ENCODE results near the gene CMKLR1.

Gene CMKLR1

GRCh38 chr12:108333898-108334699 lies 5.0 kb downstream of the CMKLR1 start:
- TF ChIP-seq, protein P1, sequence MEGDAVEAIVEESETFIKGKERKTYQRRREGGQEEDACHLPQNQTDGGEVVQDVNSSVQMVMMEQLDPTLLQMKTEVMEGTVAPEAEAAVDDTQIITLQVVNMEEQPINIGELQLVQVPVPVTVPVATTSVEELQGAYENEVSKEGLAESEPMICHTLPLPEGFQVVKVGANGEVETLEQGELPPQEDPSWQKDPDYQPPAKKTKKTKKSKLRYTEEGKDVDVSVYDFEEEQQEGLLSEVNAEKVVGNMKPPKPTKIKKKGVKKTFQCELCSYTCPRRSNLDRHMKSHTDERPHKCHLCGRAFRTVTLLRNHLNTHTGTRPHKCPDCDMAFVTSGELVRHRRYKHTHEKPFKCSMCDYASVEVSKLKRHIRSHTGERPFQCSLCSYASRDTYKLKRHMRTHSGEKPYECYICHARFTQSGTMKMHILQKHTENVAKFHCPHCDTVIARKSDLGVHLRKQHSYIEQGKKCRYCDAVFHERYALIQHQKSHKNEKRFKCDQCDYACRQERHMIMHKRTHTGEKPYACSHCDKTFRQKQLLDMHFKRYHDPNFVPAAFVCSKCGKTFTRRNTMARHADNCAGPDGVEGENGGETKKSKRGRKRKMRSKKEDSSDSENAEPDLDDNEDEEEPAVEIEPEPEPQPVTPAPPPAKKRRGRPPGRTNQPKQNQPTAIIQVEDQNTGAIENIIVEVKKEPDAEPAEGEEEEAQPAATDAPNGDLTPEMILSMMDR (IDR thresholded peaks at IDR 0.05; ENCODE audit: insufficient read depth, low read length, missing control alignments) = no peak
- no peak overlapping the region for H3K4me3 ChIP-seq (ENCODE audit: low read depth, low read length)
- no peak for DNase-seq (ENCODE audit: low read depth, low spot score)
- POLR2A ChIA-PET = no interaction called here
- CTCF ChIA-PET = no interaction called here

DNA sequence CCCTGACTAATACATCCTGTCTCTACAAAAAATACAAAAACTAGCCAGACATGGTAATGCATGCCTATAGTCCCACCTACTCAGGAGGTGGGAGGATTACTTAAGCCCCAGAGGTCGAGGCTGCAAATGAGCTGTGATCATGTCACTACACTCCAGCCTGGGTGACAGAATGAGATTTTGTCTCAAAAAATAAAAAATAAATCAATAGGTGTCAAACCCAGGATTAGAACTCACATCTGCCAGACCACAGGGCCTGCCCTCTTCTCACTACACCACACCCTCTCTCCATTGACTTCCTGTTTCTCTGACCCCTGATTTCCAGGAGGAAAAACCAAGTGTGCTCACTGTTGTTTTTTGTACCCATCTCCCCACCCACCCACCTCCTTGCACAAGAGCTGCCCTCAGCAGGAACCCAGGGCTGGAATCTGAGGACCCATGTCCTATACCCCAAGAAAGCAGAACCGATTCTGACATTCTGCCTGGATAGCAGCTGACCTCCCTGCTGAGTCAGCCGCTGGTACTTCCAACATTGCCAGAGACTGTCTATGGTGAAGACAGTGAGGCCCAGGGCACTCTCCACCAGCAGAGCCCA lies 6.2 kb downstream of the CMKLR1 start:
- TF ChIP-seq, protein P1 (IDR thresholded peaks at IDR 0.05; ENCODE audit: insufficient read depth, low read length, missing control alignments) = no peak
- no peak overlapping the region for H3K4me3 ChIP-seq (ENCODE audit: low read depth, low read length)
- ChIA-PET CTCF (interaction anchor here (0.7 kb wide), 1 partner anchor 10 kb away, joined by 3 read pairs; no protein-coding TSS in a partner anchor), POLR2A (no interaction called here)
- no peak for DNase-seq (ENCODE audit: low read depth, low spot score)

DNA sequence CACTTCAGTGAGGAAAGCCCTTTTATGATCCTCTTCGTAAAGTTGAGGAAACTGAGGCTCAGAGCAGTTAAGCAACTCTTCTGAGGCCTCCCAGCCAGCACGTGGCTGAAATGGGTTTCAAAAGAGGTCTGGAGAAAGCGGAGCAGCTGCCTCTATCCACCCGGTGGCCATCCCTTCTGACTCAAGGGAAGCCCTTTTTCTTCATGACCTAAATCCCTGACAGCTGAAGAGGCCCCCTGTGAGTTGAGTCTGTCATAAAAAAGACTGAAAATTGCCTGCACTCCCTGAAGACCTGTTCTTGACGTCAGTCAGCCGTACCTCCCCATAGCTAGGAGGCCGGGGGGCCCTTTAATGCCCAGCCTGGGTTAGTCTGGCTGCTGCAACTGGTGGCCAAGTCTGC lies 10.7 kb downstream of the CMKLR1 start:
- TF ChIP-seq, protein P1 (IDR thresholded peaks at IDR 0.05; ENCODE audit: insufficient read depth, low read length, missing control alignments) = no peak
- CTCF ChIA-PET = no interaction called here
- H3K4me3 ChIP-seq (ENCODE audit: low read depth, low read length) = no peak overlapping the region
- no peak for DNase-seq (ENCODE audit: low read depth, low spot score)
- POLR2A ChIA-PET = no interaction called here

DNA sequence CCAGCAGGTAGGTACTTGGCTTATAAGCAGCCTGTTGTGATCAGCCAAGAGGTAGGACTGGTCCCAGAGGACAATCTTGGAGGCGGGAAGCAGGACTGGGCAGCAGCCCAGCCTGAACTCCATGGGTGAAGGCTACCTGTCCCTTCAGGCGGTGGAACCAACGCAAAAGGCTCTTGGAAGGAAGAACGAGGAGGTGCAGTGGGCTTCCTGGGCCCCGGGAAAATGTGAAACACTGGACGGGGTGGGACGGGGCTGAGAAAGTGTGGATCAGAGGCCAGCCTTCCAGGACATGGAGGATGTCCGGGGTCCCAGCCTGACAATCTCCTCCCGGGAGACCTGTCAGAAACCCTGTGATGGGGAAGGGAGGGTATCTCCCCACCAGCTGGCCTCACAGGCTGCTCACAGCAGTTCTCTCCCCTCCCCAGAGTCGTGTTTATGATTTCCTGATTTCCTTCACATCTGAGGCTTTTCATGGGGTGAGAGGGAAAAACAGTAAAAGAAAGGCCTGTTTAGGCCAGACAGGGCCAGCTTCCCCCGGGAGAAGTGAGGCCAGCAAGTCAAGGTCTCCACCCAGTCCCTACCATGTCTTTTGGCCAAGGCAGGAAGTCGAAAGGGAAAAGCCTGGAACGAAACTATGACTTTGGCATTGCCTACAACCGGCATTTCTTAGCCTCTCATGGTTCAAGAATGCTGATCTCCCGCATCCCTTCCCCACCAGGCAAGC lies 11.3 kb downstream of the CMKLR1 start:
- H3K4me3 ChIP-seq (ENCODE audit: low read depth, low read length) = no peak overlapping the region
- CTCF ChIA-PET = no interaction called here
- POLR2A ChIA-PET = no interaction called here
- TF ChIP-seq, protein P1 (IDR thresholded peaks at IDR 0.05; ENCODE audit: insufficient read depth, low read length, missing control alignments) = no peak
- DNase-seq (ENCODE audit: low read depth, low spot score) = no peak

GRCh38 chr12:108326254-108326750 lies 12.8 kb downstream of the CMKLR1 start:
- ChIA-PET CTCF (no interaction called here), POLR2A (no interaction called here)
- TF ChIP-seq, protein P1 (IDR thresholded peaks at IDR 0.05; ENCODE audit: insufficient read depth, low read length, missing control alignments) = no peak
- DNase-seq (ENCODE audit: low read depth, low spot score) = no peak
- H3K4me3 ChIP-seq (ENCODE audit: low read depth, low read length) = no peak overlapping the region

GRCh38 chr12:108325549-108325948 lies 13.6 kb downstream of the CMKLR1 start:
- TF ChIP-seq, protein P1 (IDR thresholded peaks at IDR 0.05; ENCODE audit: insufficient read depth, low read length, missing control alignments) = no peak
- POLR2A ChIA-PET = no interaction called here
- CTCF ChIA-PET = no interaction called here
- no peak overlapping the region for H3K4me3 ChIP-seq (ENCODE audit: low read depth, low read length)
- no peak for DNase-seq (ENCODE audit: low read depth, low spot score)
